PC-3 (cell line): ENCODE data around the gene SLC44A2. TPM values are rescaled to one million over a fixed set of nuclear protein-coding genes. Genes with fewer than 3 reads are reported as not detected.

ENCODE experiments used
- ATAC-seq: fragments of 200-7000 bp; cut with Tn5 transposase; 2 replicates; pipeline ENCODE4 v1.9.1; 2020; ENCODE audit warnings: mild to moderate bottlenecking, moderate library complexity
- BruUV-seq: library from RNA; stranded (reverse); fragments of 400-500 nt; replicated peaks from 2 replicates; lab custom pipeline; 2021; lab: Mats Ljungman, UMichigan
- CTCF ChIA-PET: fragments of 300-600 bp; sonication (Branson Sonifier 250); formaldehyde crosslinking; loops from one replicate; lab custom pipeline; 2022; ENCODE audit warnings: antibody characterized with exemption; lab: Charles Lee
- POLR2A ChIA-PET: fragments of 300-600 bp; sonication (Branson Sonifier 250); formaldehyde crosslinking; loops from one replicate; lab custom pipeline; 2022; ENCODE audit warnings: antibody characterized with exemption; ENCODE audit not compliant: unreplicated experiment; lab: Charles Lee
- DNase-seq: peaks from one replicate; pipeline ENCODE4 v3.0.0-alpha.2; 2015
- H2AFZ ChIP-seq: fragments of 300-600 bp; sonication (generic); 2 replicates; pipeline ENCODE4 v1.6.0; 2016; ENCODE audit warnings: antibody characterized with exemption, low read length
- H3F3A ChIP-seq: fragments of 300-600 bp; sonication (generic); one replicate; pipeline ENCODE4 v1.6.0; 2017; ENCODE audit warnings: antibody characterized with exemption, low read length, control low read depth, mild to moderate bottlenecking; ENCODE audit not compliant: unreplicated experiment
- H3K27ac ChIP-seq: fragments of 300-600 bp; sonication (generic); 2 replicates; pipeline ENCODE4 v1.5.1; 2016; ENCODE audit warnings: mild to moderate bottlenecking, low read length
- H3K27me3 ChIP-seq: fragments of 300-600 bp; sonication (generic); 2 replicates; pipeline ENCODE4 v1.6.1; 2016; ENCODE audit warnings: low read length, mixed read lengths
- H3K36me3 ChIP-seq: fragments of 300-600 bp; sonication (generic); 2 replicates; pipeline ENCODE4 v1.6.1; 2016; ENCODE audit warnings: low read depth, mixed run types, low read length, mixed read lengths
- H3K4me1 ChIP-seq: fragments of 300-600 bp; sonication (generic); 2 replicates; pipeline ENCODE4 v1.5.1; 2016; ENCODE audit warnings: low read length; ENCODE audit not compliant: insufficient read depth
- H3K4me2 ChIP-seq: fragments of 300-600 bp; sonication (generic); 2 replicates; pipeline ENCODE4 v1.6.0; 2016; ENCODE audit warnings: low read length
- H3K4me3 ChIP-seq: fragments of 300-600 bp; sonication (generic); 2 replicates; pipeline ENCODE4 v1.5.1; 2016; ENCODE audit warnings: mild to moderate bottlenecking, low read length, mixed read lengths
- H3K79me2 ChIP-seq: fragments of 300-600 bp; sonication (generic); 2 replicates; pipeline ENCODE4 v1.6.1; 2017; ENCODE audit warnings: low read length, mixed read lengths
- H3K9ac ChIP-seq: fragments of 300-600 bp; sonication (generic); 2 replicates; pipeline ENCODE4 v1.6.0; 2016; ENCODE audit warnings: mild to moderate bottlenecking, low read length
- H3K9me2 ChIP-seq: fragments of 300-600 bp; sonication (generic); replicated peaks from 2 replicates; pipeline ENCODE4 v1.6.1; 2016; ENCODE audit warnings: mixed run types, low read length, mixed read lengths
- H3K9me3 ChIP-seq: fragments of 300-600 bp; sonication (generic); 2 replicates; pipeline ENCODE4 v1.6.1; 2016; ENCODE audit warnings: low read length, mixed read lengths
- H4K20me1 ChIP-seq: fragments of 300-600 bp; sonication (generic); 2 replicates; pipeline ENCODE4 v1.6.1; 2016; ENCODE audit warnings: low read length, mixed read lengths
- EZH2 ChIP-seq: fragments of 300-600 bp; sonication (generic); IDR thresholded peaks from one replicate; pipeline ENCODE4 v1.6.1; 2017; ENCODE audit warnings: antibody characterized with exemption, mild to moderate bottlenecking, low read length; ENCODE audit not compliant: unreplicated experiment
- EZH2phosphoT487 ChIP-seq: fragments of 300-600 bp; sonication (generic); IDR thresholded peaks from 2 replicates; pipeline ENCODE4 v1.6.1; 2018; ENCODE audit warnings: mild to moderate bottlenecking, antibody characterized with exemption, low read length, borderline replicate concordance
- intact Hi-C: fragments of 100-400 bp; cut with micrococcal nuclease; formaldehyde crosslinking; loops from 2 replicates; pipeline ENCODE4 v1.9.0; 2023
- total RNA-seq: library from RNA; depleted of rRNA; stranded (reverse); fragments of >200 nt; gene quantifications from 2 replicates; pipeline ENCODE4 v1.2.3, GENCODE V29; 2014
- TF ChIP-seq, protein P1 (sequence below): fragments of 300-600 bp; sonication (generic); conservative IDR thresholded peaks from 2 replicates; pipeline ENCODE4 v1.5.1; 2017; ENCODE audit warnings: antibody characterized with exemption, low read depth, mild to moderate bottlenecking, low read length

The SLC44A2 gene
- total RNA-seq, 1 experiment from 2014 or later, result 63.9 TPM

- peak; percentile 37 for DNase-seq
Observed at GRCh38 chr19:10587022-10587838, 38.1 kb upstream of the SLC44A2 start, which contains the start of gene AP1M2. Gene AP1M2 (minus strand): TSS chr19:10587312. CDS start chr19:10587231, 81 bp downstream.

GRCh38 chr19:10587839-10588150, 37.6 kb upstream of the SLC44A2 start:
- intact Hi-C loops, result no loop called here
- BruUV-seq, result no TSS peak
- Histone ChIP-seq H3F3A (no peaks in the 10 kb centered on the region), H3K27ac (no peak overlapping the region), H4K20me1 (no peaks in the 10 kb centered on the region), H3K4me1 (no peaks in the 10 kb centered on the region), H3K9ac (no peak overlapping the region), H3K4me3 (no peak overlapping the region), H3K27me3 (peaks cover 16% of the 10 kb centered on the region; the same call in 1 of the 2 replicates), H3K79me2 (no peaks in the 10 kb centered on the region), H3K4me2 (no peak overlapping the region), H3K36me3 (no peaks in the 10 kb centered on the region), H3K9me2 (no peaks in the 10 kb centered on the region), H2AFZ (no peak overlapping the region), H3K9me3 (no peaks in the 10 kb centered on the region)
- DNase-seq (no peak), ATAC-seq (no peak)
- TF ChIP-seq, protein P1, sequence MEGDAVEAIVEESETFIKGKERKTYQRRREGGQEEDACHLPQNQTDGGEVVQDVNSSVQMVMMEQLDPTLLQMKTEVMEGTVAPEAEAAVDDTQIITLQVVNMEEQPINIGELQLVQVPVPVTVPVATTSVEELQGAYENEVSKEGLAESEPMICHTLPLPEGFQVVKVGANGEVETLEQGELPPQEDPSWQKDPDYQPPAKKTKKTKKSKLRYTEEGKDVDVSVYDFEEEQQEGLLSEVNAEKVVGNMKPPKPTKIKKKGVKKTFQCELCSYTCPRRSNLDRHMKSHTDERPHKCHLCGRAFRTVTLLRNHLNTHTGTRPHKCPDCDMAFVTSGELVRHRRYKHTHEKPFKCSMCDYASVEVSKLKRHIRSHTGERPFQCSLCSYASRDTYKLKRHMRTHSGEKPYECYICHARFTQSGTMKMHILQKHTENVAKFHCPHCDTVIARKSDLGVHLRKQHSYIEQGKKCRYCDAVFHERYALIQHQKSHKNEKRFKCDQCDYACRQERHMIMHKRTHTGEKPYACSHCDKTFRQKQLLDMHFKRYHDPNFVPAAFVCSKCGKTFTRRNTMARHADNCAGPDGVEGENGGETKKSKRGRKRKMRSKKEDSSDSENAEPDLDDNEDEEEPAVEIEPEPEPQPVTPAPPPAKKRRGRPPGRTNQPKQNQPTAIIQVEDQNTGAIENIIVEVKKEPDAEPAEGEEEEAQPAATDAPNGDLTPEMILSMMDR, result no peak
- TF ChIP-seq EZH2 (no peak), EZH2phosphoT487 (no peak)
- POLR2A ChIA-PET, result no interaction called here
- CTCF ChIA-PET, result no interaction called here

More at GRCh38 chr19:10587022-10587838, 38.1 kb upstream of the SLC44A2 start, which contains the start of gene AP1M2:
- Histone ChIP-seq H4K20me1 (no peaks in the 10 kb centered on the region), H3K27ac (no peak within 1 kb of the TSS), H3F3A (no peaks in the 10 kb centered on the region), H3K79me2 (no peaks in the 10 kb centered on the region), H3K9me2 (no peaks in the 10 kb centered on the region), H3K36me3 (no peaks in the 10 kb centered on the region), H3K27me3 (peaks cover 16% of the 10 kb centered on the region; the same call in 1 of the 2 replicates), H3K4me1 (no peaks in the 10 kb centered on the region), H2AFZ (peak within 1 kb of the TSS; percentile 76), H3K4me3 (peak within 1 kb of the TSS; percentile 82), H3K9me3 (no peaks in the 10 kb centered on the region), H3K4me2 (peak within 1 kb of the TSS; percentile 76), H3K9ac (peak within 1 kb of the TSS; percentile 72)
- peak; percentile 65 for ATAC-seq
- no TSS peak for BruUV-seq
- TF ChIP-seq EZH2phosphoT487 (no peak), EZH2 (no peak)
- TF ChIP-seq, protein P1, result no peak
- ChIA-PET CTCF (no interaction called here), POLR2A (no interaction called here)
- intact Hi-C loops, result no loop called here

DNA sequence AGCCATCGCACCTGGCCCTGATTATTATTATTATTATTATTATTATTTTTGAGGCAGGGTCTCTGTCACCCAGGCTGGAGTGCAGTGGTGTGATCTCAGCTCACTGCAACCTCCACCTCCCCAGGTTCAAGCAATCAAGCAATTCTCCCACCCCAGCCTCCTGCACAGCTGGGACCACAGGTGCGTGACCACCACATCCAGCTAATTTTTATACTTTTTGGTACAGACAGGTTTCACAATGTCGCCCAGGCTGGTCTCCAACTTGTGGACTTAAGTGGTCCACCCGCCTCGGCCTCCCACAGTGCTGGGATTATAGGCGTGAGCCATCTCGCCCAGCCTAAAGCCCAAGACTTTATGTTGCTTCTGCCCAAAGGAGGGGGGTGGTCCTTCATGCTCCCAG, 32.2 kb upstream of the SLC44A2 start:
- Histone ChIP-seq H2AFZ (no peak overlapping the region), H3F3A (no peaks in the 10 kb centered on the region), H4K20me1 (no peaks in the 10 kb centered on the region), H3K79me2 (no peaks in the 10 kb centered on the region), H3K9me3 (no peaks in the 10 kb centered on the region), H3K27me3 (no peaks in the 10 kb centered on the region), H3K9ac (no peak overlapping the region), H3K36me3 (no peaks in the 10 kb centered on the region), H3K4me1 (no peaks in the 10 kb centered on the region), H3K9me2 (no peaks in the 10 kb centered on the region), H3K4me3 (no peak overlapping the region), H3K4me2 (no peak overlapping the region), H3K27ac (no peak overlapping the region)
- BruUV-seq, result no TSS peak
- TF ChIP-seq, protein P1, result no peak
- no peak for TF ChIP-seq EZH2phosphoT487
- no peak for TF ChIP-seq EZH2
- no peak for ATAC-seq
- intact Hi-C loops, result no loop called here
- POLR2A ChIA-PET, result no interaction called here
- CTCF ChIA-PET, result no interaction called here
- no peak for DNase-seq
